ENCODE data around the gene VAT1L.

The VAT1L gene

DNA sequence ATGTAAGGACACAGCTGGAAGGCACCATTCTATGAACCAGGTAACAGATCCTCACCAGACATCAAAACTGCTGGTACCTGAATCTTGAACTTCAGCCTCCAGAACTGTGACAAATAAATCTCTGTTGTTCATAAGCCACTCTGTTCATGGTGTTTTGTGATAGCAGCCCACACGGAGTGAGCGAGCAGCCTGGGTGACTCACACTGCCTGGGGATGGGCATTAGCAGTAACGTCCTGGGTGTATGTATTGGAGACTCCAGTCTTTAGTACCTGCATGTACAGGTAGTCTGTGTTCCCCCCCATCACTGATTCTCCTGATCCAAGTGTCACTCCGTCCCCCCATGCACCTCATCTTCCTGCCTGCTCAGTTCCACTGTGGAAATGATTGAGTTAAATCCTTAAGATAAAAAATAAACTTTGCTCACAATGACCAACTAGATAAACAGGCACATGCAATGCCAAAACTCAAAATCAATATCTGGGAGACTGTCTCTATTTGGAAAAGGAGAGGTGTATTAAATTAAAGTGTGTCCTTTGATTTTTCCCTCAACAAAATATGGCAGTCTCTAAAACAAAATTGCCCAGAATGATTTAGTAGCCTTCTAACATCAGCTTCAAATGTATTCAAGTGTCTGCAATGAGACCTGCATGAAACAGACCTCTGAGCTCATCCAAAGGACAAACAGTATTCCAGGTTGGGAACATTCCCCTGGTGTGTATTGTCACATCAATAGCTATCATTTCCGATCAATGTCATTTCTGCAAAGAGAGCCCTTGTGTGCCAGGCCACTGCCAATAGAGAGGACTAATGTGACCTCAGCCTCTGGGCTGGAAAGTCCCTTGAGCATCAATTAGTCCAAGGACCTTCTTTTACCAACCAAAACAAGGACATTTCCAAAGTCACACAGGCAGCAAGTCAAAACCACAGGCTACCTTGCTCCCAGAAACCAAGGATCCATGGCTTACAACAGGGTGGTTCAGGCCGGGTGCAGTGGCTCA is 12.2 kb upstream of the VAT1L start:
- H3K79me2 ChIP-seq (ENCODE audit: low read length) = no peaks in the 10 kb centered on the region

DNA sequence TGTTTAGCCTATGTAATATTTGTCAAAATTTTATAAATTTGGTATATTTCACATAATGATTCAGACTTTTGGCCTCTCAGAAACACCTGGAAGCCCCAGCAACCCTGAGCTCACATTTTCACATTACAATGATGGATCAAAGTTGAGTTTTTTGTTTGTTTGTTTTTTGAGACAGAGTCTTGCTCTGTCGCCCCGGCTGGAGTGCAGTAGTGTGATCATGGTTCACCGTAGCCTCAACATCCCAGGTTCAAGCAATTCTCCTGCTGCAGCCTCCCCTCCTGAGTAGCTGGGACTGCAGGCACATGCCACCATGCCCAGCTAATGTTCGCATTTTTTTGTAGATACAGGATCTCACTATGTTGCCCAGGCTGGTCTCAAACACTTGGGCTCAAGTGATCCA is 10.6 kb upstream of the VAT1L start:
- Histone ChIP-seq H2AFZ (ENCODE audit: low read length) (no peak overlapping the region), H3K4me1 (ENCODE audit: low read length) (no peaks in the 10 kb centered on the region), H3K27me3 (replicated peaks; ENCODE audit: insufficient read depth, low read length) (no peaks in the 10 kb centered on the region), H3K9me3 (replicated peaks; ENCODE audit: insufficient read depth, low read length) (no peaks in the 10 kb centered on the region), H3F3A (ENCODE audit: insufficient read depth, low read length) (no peaks in the 10 kb centered on the region), H4K20me1 (ENCODE audit: insufficient read depth, low read length) (no peaks in the 10 kb centered on the region), H3K9me2 (replicated peaks; ENCODE audit: insufficient read depth, low read length) (no peaks in the 10 kb centered on the region), H3K36me3 (replicated peaks; ENCODE audit: insufficient read depth, low read length) (no peaks in the 10 kb centered on the region), H3K27ac (ENCODE audit: low read length) (no peak overlapping the region), H3K4me2 (ENCODE audit: low read depth, low read length) (no peak overlapping the region), H3K4me3 (ENCODE audit: low read length) (no peak overlapping the region), H3K9ac (ENCODE audit: low read length) (no peak overlapping the region), H3K79me2 (ENCODE audit: low read length) (no peaks in the 10 kb centered on the region)
- DNase-seq = no peak
- TF ChIP-seq EZH2 (optimal IDR thresholded peaks at IDR 0.05; ENCODE audit: low read depth, low read length) (no peak), EZH2phosphoT487 (IDR thresholded peaks at IDR 0.05; ENCODE audit: low read length) (no peak), CTCF (IDR thresholded peaks at IDR 0.05; ENCODE audit: low read length) (no peak)

More for the DNA sequence above, 12.2 kb upstream of the VAT1L start:
- no peaks in the 10 kb centered on the region for H3K9me3 ChIP-seq (replicated peaks; ENCODE audit: insufficient read depth, low read length)
- H3K27ac ChIP-seq (ENCODE audit: low read length) = no peak overlapping the region
- no peaks in the 10 kb centered on the region for H3K4me1 ChIP-seq (ENCODE audit: low read length)
- no peak for TF ChIP-seq EZH2 (optimal IDR thresholded peaks at IDR 0.05; ENCODE audit: low read depth, low read length)
- TF ChIP-seq CTCF (IDR thresholded peaks at IDR 0.05; ENCODE audit: low read length) = no peak
- no peak for TF ChIP-seq EZH2phosphoT487 (IDR thresholded peaks at IDR 0.05; ENCODE audit: low read length)
- DNase-seq = no peak
- no peaks in the 10 kb centered on the region for H3F3A ChIP-seq (ENCODE audit: insufficient read depth, low read length)
- H3K4me2 ChIP-seq (ENCODE audit: low read depth, low read length) = no peak overlapping the region
- no peaks in the 10 kb centered on the region for H3K27me3 ChIP-seq (replicated peaks; ENCODE audit: insufficient read depth, low read length)
- no peak overlapping the region for H2AFZ ChIP-seq (ENCODE audit: low read length)
- no peaks in the 10 kb centered on the region for H3K9me2 ChIP-seq (replicated peaks; ENCODE audit: insufficient read depth, low read length)
- no peak overlapping the region for H3K9ac ChIP-seq (ENCODE audit: low read length)
- H4K20me1 ChIP-seq (ENCODE audit: insufficient read depth, low read length) = no peaks in the 10 kb centered on the region
- H3K4me3 ChIP-seq (ENCODE audit: low read length) = no peak overlapping the region
- H3K36me3 ChIP-seq (replicated peaks; ENCODE audit: insufficient read depth, low read length) = no peaks in the 10 kb centered on the region

DNA sequence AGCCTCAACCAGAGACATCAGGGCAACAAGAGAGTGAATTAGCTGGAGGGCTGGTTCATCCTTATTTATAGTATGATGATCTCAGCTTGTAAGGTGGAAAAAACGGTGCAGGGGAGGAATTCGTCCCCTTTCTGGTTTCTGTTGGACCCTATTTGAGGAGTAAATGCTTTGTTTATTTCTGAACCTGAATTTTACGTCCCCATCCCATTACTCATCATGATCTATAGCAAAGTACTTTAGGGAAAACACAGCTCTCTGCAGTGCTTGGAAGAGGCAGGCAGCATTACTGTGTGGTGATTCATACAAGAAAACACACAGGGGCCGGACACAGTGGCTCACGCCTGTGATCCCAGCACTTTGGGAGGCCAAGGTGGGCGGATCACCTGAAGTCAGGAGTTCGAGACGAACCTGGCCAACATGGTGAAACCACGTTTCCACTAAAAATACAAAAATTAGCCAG is 8.0 kb upstream of the VAT1L start:
- DNase-seq = no peak
- no peak overlapping the region for H3K4me3 ChIP-seq (ENCODE audit: low read length)

More for the DNA sequence above, 8.0 kb upstream of the VAT1L start:
- Histone ChIP-seq H3K4me1 (ENCODE audit: low read length) (no peaks in the 10 kb centered on the region), H3K9me2 (replicated peaks; ENCODE audit: insufficient read depth, low read length) (no peaks in the 10 kb centered on the region), H4K20me1 (ENCODE audit: insufficient read depth, low read length) (no peaks in the 10 kb centered on the region), H3K27me3 (replicated peaks; ENCODE audit: insufficient read depth, low read length) (no peaks in the 10 kb centered on the region), H3K36me3 (replicated peaks; ENCODE audit: insufficient read depth, low read length) (no peaks in the 10 kb centered on the region), H2AFZ (ENCODE audit: low read length) (no peak overlapping the region), H3K9ac (ENCODE audit: low read length) (no peak overlapping the region), H3K79me2 (ENCODE audit: low read length) (no peaks in the 10 kb centered on the region), H3K9me3 (replicated peaks; ENCODE audit: insufficient read depth, low read length) (no peaks in the 10 kb centered on the region), H3F3A (ENCODE audit: insufficient read depth, low read length) (no peaks in the 10 kb centered on the region), H3K27ac (ENCODE audit: low read length) (no peak overlapping the region), H3K4me2 (ENCODE audit: low read depth, low read length) (no peak overlapping the region)
- TF ChIP-seq EZH2 (optimal IDR thresholded peaks at IDR 0.05; ENCODE audit: low read depth, low read length) = no peak
- TF ChIP-seq CTCF (IDR thresholded peaks at IDR 0.05; ENCODE audit: low read length) = no peak
- TF ChIP-seq EZH2phosphoT487 (IDR thresholded peaks at IDR 0.05; ENCODE audit: low read length) = no peak
